CD8-positive, alpha-beta memory T cell (primary cell): Measurements from ENCODE around the gene CKAP5. TPM values are rescaled to one million over a fixed set of nuclear protein-coding genes. Genes with fewer than 3 reads are reported as not detected.
A peak's percentile ranks its signal among the peaks of the same experiment; 100 is the strongest.

Experiments
- CTCF ChIA-PET: fragments of 350-600 bp; sonication (Branson Sonifier 250); formaldehyde crosslinking; loops from one replicate; lab custom pipeline; 2021; ENCODE audit warnings: antibody characterized with exemption; lab: Charles Lee
- POLR2A ChIA-PET: fragments of 350-600 bp; sonication (Branson Sonifier 250); formaldehyde crosslinking; loops from one replicate; lab custom pipeline; 2021; ENCODE audit warnings: antibody characterized with exemption; lab: Charles Lee
- DNase-seq, 5 donors: peaks; one replicate each; pipeline versions ENCODE4 v3.0.0 to v3.0.0-alpha.2; 2020 to 2022; ENCODE audit warnings: mixed read lengths in 1 of 5
- H3K27ac ChIP-seq: one replicate; pipeline ENCODE4 v1.7.0; 2013; ENCODE audit warnings: low read depth, mild to moderate bottlenecking, low read length, moderate library complexity
- H3K27me3 ChIP-seq: 2 replicates; pipeline ENCODE4 v1.7.0; 2013; ENCODE audit warnings: low read length, mild to moderate bottlenecking; ENCODE audit not compliant: insufficient read depth, poor library complexity, severe bottlenecking
- H3K36me3 ChIP-seq: 2 replicates; pipeline ENCODE4 v1.7.0; 2013; ENCODE audit warnings: mild to moderate bottlenecking, low read length, moderate library complexity; ENCODE audit not compliant: insufficient read depth
- H3K4me1 ChIP-seq: 2 replicates; pipeline ENCODE4 v1.7.0; 2013; ENCODE audit warnings: mild to moderate bottlenecking, low read length, moderate library complexity; ENCODE audit not compliant: insufficient read depth
- H3K4me3 ChIP-seq: 2 replicates; pipeline ENCODE4 v1.7.0; 2013; ENCODE audit warnings: mild to moderate bottlenecking, low read length
- H3K9me3 ChIP-seq: 2 replicates; pipeline ENCODE4 v1.7.0; 2013; ENCODE audit warnings: mild to moderate bottlenecking, low read length
- H3K27ac Mint-ChIP-seq, 8 donors: one replicate each; pipeline ENCODE4 v1.8.0; 2020 to 2021; ENCODE audit warnings: mixed read lengths in 8 of 8, mild to moderate bottlenecking in 6 of 8, inconsistent platforms in 3 of 8, moderate library complexity in 3 of 8
- H3K27me3 Mint-ChIP-seq, 2 donors: one replicate each; pipeline ENCODE4 v1.8.0; 2020 to 2021; ENCODE audit warnings: mixed read lengths in 2 of 2, mild to moderate bottlenecking in 1 of 2, moderate library complexity in 1 of 2
- H3K36me3 Mint-ChIP-seq, 3 donors: one replicate each; pipeline ENCODE4 v1.8.0; 2020 to 2021; ENCODE audit warnings: mixed read lengths in 3 of 3, inconsistent platforms in 1 of 3, mild to moderate bottlenecking in 1 of 3
- H3K4me1 Mint-ChIP-seq, 3 donors: one replicate each; pipeline ENCODE4 v1.8.0; 2020 to 2021; ENCODE audit warnings: mixed read lengths in 3 of 3, inconsistent platforms in 1 of 3, mild to moderate bottlenecking in 1 of 3
- H3K4me3 Mint-ChIP-seq, 7 donors: one replicate each; pipeline ENCODE4 v1.8.0; 2020 to 2021; ENCODE audit warnings: mixed read lengths in 7 of 7, mild to moderate bottlenecking in 6 of 7, moderate library complexity in 4 of 7, inconsistent platforms in 2 of 7
- H3K9me3 Mint-ChIP-seq, 5 donors: one replicate each; pipeline ENCODE4 v1.8.0; 2020 to 2022; ENCODE audit warnings: mixed read lengths in 5 of 5, mild to moderate bottlenecking in 3 of 5, moderate library complexity in 2 of 5, inconsistent platforms in 1 of 5
- polyA plus RNA-seq: library from polyadenylated mRNA; unstranded; fragments of 300-500 nt; fragmentation: Illumina TruSeq; gene quantifications from one replicate; pipeline ENCODE4 v1.2.3, GENCODE V29; 2021
- total RNA-seq, 2 experiments: library from RNA; stranded (reverse); gene quantifications; one replicate each; pipeline ENCODE4 v1.2.3, GENCODE V29; 2021

CKAP5 gene
- total and polyA plus RNA-seq, 3 experiments from 2014 or later = 14.2 to 127 (median 114) TPM

GRCh38 chr11:46698597-46698996 lies 147.5 kb downstream of the CKAP5 start:
- Mint-ChIP-seq H3K4me1 (peaks cover 51 to 84% (median 62%) of the 10 kb centered on the region in 3 donors), H3K27me3 (peaks cover 0 to 1% of the 10 kb centered on the region in 2 donors), H3K27ac (peak overlapping the region in 5 of 8 donors; percentile 63 to 83 (median 73)), H3K4me3 (peak overlapping the region in 6 of 7 donors; percentile 95 to 100 (median 99)), H3K9me3 (no peaks in the 10 kb centered on the region), H3K36me3 (peaks cover 0 to 73% (median 4%) of the 10 kb centered on the region in 3 donors)
- H3K9me3 ChIP-seq = no peaks in the 10 kb centered on the region
- no peaks in the 10 kb centered on the region for H3K27me3 ChIP-seq
- peaks cover 34% of the 10 kb centered on the region for H3K36me3 ChIP-seq
- DNase-seq = no peak
- no peak overlapping the region for H3K27ac ChIP-seq
- H3K4me3 ChIP-seq = no peak overlapping the region
- ChIA-PET POLR2A (no interaction called here), CTCF (interaction anchor here (1.0 kb wide), 1 partner anchor 150 kb away, joined by 3 read pairs; no protein-coding TSS in a partner anchor)
- H3K4me1 ChIP-seq = peaks cover 57% of the 10 kb centered on the region

- Mint-ChIP-seq H3K4me3 (peak overlapping the region; percentile 9 to 99 (median 55)), H3K27ac (peak overlapping the region; percentile 0 to 86 (median 59)), H3K27me3 (peaks cover 0 to 1% of the 10 kb centered on the region in 2 donors), H3K36me3 (peaks cover 0 to 68% (median 2%) of the 10 kb centered on the region in 3 donors), H3K9me3 (no peaks in the 10 kb centered on the region), H3K4me1 (peaks cover 47 to 75% (median 54%) of the 10 kb centered on the region in 3 donors)
- Histone ChIP-seq H3K27ac (no peak overlapping the region), H3K36me3 (peaks cover 33% of the 10 kb centered on the region), H3K4me3 (no peak overlapping the region), H3K27me3 (no peaks in the 10 kb centered on the region), H3K4me1 (peaks cover 52% of the 10 kb centered on the region), H3K9me3 (no peaks in the 10 kb centered on the region)
- CTCF ChIA-PET = interaction anchor here (1.0 kb wide), 1 partner anchor 149 kb away, joined by 3 read pairs; no protein-coding TSS in a partner anchor
- POLR2A ChIA-PET = no interaction called here
- DNase-seq = no peak
These were observed 148.4 kb downstream of the CKAP5 start for GRCh38 chr11:46697723-46698122.

- H3K9me3 Mint-ChIP-seq = no peaks in the 10 kb centered on the region
- no peaks in the 10 kb centered on the region for H3K27me3 ChIP-seq
- peaks cover 29% of the 10 kb centered on the region for H3K36me3 ChIP-seq
- CTCF ChIA-PET = interaction anchor here (1.8 kb wide), 1 partner anchor 26 kb away, joined by 6 read pairs; no protein-coding TSS in a partner anchor
- DNase-seq = no peak
- no peaks in the 10 kb centered on the region for H3K9me3 ChIP-seq
- peak overlapping the region in 5 of 8 donors; percentile 0 to 86 (median 60) for H3K27ac Mint-ChIP-seq
- H3K4me1 Mint-ChIP-seq = peaks cover 42 to 71% (median 50%) of the 10 kb centered on the region in 3 donors
- POLR2A ChIA-PET = no interaction called here
- peak overlapping the region in 5 of 7 donors; percentile 9 to 99 (median 55) for H3K4me3 Mint-ChIP-seq
- peaks cover 0 to 1% of the 10 kb centered on the region in 2 donors for H3K27me3 Mint-ChIP-seq
- H3K4me3 ChIP-seq = no peak overlapping the region
- H3K4me1 ChIP-seq = peaks cover 48% of the 10 kb centered on the region
- H3K36me3 Mint-ChIP-seq = peaks cover 0 to 67% (median 2%) of the 10 kb centered on the region in 3 donors
- no peak overlapping the region for H3K27ac ChIP-seq
These were observed 148.8 kb downstream of the CKAP5 start for GRCh38 chr11:46697303-46697702.

GRCh38 chr11:46696212-46696558 lies 149.9 kb downstream of the CKAP5 start:
- Mint-ChIP-seq H3K27ac (peak overlapping the region in 3 of 8 donors; percentile 39 to 75 (median 62)), H3K9me3 (no peaks in the 10 kb centered on the region), H3K27me3 (peaks cover 0 to 1% of the 10 kb centered on the region in 2 donors), H3K4me3 (no peak overlapping the region), H3K36me3 (peaks cover 0 to 67% (median 2%) of the 10 kb centered on the region in 3 donors), H3K4me1 (peaks cover 35 to 60% (median 39%) of the 10 kb centered on the region in 3 donors)
- no peaks in the 10 kb centered on the region for H3K9me3 ChIP-seq
- H3K36me3 ChIP-seq = peaks cover 28% of the 10 kb centered on the region
- CTCF ChIA-PET = interaction anchor here (1.8 kb wide), 1 partner anchor 25 kb away, joined by 6 read pairs; no protein-coding TSS in a partner anchor
- peaks cover 37% of the 10 kb centered on the region for H3K4me1 ChIP-seq
- no peak overlapping the region for H3K27ac ChIP-seq
- POLR2A ChIA-PET = no interaction called here
- no peaks in the 10 kb centered on the region for H3K27me3 ChIP-seq
- H3K4me3 ChIP-seq = no peak overlapping the region
- no peak for DNase-seq

- Histone ChIP-seq H3K4me3 (no peak overlapping the region), H3K36me3 (peaks cover 28% of the 10 kb centered on the region), H3K9me3 (no peaks in the 10 kb centered on the region), H3K27ac (no peak overlapping the region), H3K27me3 (no peaks in the 10 kb centered on the region), H3K4me1 (peaks cover 36% of the 10 kb centered on the region)
- DNase-seq = no peak
- Mint-ChIP-seq H3K9me3 (no peaks in the 10 kb centered on the region), H3K4me1 (peaks cover 34 to 58% (median 39%) of the 10 kb centered on the region in 3 donors), H3K36me3 (peaks cover 3 to 70% (median 3%) of the 10 kb centered on the region in 3 donors), H3K4me3 (peak overlapping the region in 1 of 7 donors; percentile 13), H3K27me3 (peaks cover 0 to 1% of the 10 kb centered on the region in 2 donors), H3K27ac (peak overlapping the region in 4 of 8 donors; percentile 32 to 76 (median 48))
- POLR2A ChIA-PET = no interaction called here
- CTCF ChIA-PET = interaction anchor here (1.8 kb wide), 1 partner anchor 25 kb away, joined by 6 read pairs; no protein-coding TSS in a partner anchor
These were observed 150.5 kb downstream of the CKAP5 start for GRCh38 chr11:46695345-46696211.

GRCh38 chr11:46694607-46695006 lies 151.5 kb downstream of the CKAP5 start:
- no peaks in the 10 kb centered on the region for H3K27me3 ChIP-seq
- peaks cover 0 to 1% of the 10 kb centered on the region in 2 donors for H3K27me3 Mint-ChIP-seq
- peaks cover 35 to 52% (median 38%) of the 10 kb centered on the region in 3 donors for H3K4me1 Mint-ChIP-seq
- no peak overlapping the region for H3K4me3 Mint-ChIP-seq
- no peaks in the 10 kb centered on the region for H3K9me3 ChIP-seq
- no peak overlapping the region for H3K27ac Mint-ChIP-seq
- H3K36me3 ChIP-seq = peaks cover 28% of the 10 kb centered on the region
- H3K36me3 Mint-ChIP-seq = peaks cover 4 to 70% (median 5%) of the 10 kb centered on the region in 3 donors
- no peak overlapping the region for H3K27ac ChIP-seq
- H3K4me3 ChIP-seq = no peak overlapping the region
- ChIA-PET CTCF (interaction anchor here (0.9 kb wide), 1 partner anchor 77 kb away, joined by 4 read pairs; the partner anchor contains the start of genes ATG13 and HARBI1), POLR2A (no interaction called here)
- H3K4me1 ChIP-seq = peaks cover 36% of the 10 kb centered on the region
- no peak for DNase-seq
- H3K9me3 Mint-ChIP-seq = no peaks in the 10 kb centered on the region

- H3K4me3 ChIP-seq = no peak overlapping the region
- no peaks in the 10 kb centered on the region for H3K9me3 Mint-ChIP-seq
- peaks cover 0 to 1% of the 10 kb centered on the region in 2 donors for H3K27me3 Mint-ChIP-seq
- no peak overlapping the region for H3K27ac ChIP-seq
- H3K27me3 ChIP-seq = no peaks in the 10 kb centered on the region
- peaks cover 5 to 71% (median 6%) of the 10 kb centered on the region in 3 donors for H3K36me3 Mint-ChIP-seq
- peaks cover 31% of the 10 kb centered on the region for H3K4me1 ChIP-seq
- DNase-seq = no peak
- POLR2A ChIA-PET = no interaction called here
- CTCF ChIA-PET = interaction anchor here (0.9 kb wide), 1 partner anchor 76 kb away, joined by 4 read pairs; the partner anchor contains the start of genes ATG13 and HARBI1
- no peaks in the 10 kb centered on the region for H3K9me3 ChIP-seq
- H3K4me3 Mint-ChIP-seq = no peak overlapping the region
- H3K27ac Mint-ChIP-seq = peak overlapping the region in 2 of 8 donors; percentile 16 to 87
- peaks cover 28% of the 10 kb centered on the region for H3K36me3 ChIP-seq
- peaks cover 32 to 50% (median 34%) of the 10 kb centered on the region in 3 donors for H3K4me1 Mint-ChIP-seq
These were observed 152.0 kb downstream of the CKAP5 start for GRCh38 chr11:46694072-46694471.
